Pulmonary artery endothelial cell (primary cell): ENCODE measurements around the gene ACOT7. TPM values are rescaled to one million over a fixed set of nuclear protein-coding genes. Genes with fewer than 3 reads are reported as not detected.

Source experiments
- DNase-seq: peaks from one replicate; pipeline ENCODE4 v3.0.0-alpha.2; 2011; ENCODE audit warnings: low read depth, low spot score
- total RNA-seq: library from RNA; depleted of rRNA; stranded (reverse); fragments of >200 nt; gene quantifications from 2 replicates; pipeline ENCODE4 v1.2.3, GENCODE V29; 2014

Gene ACOT7
- total RNA-seq, 1 donor from 2014 or later: 69.0 TPM

DNA sequence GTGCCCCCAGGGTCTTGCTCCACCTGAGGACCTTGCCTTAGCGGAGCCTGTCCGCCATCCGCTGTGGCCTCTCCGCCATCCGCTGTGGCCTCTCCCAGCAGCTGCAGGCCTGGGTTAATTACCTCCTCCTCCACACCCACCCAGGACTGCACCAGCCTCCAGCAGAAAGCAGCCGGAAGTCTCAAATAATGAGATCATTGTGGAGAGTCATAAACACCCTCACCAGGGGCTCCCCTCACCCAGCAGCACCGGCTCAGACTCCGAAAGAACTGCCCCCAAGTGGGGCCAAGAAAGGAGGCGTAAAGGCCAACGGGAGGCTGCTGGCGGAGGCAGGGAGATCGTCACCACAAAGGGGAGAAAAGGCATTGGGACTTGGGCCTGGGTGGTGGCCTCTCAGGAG lies 122.0 kb downstream of the ACOT7 start:
- no peak for DNase-seq

DNA sequence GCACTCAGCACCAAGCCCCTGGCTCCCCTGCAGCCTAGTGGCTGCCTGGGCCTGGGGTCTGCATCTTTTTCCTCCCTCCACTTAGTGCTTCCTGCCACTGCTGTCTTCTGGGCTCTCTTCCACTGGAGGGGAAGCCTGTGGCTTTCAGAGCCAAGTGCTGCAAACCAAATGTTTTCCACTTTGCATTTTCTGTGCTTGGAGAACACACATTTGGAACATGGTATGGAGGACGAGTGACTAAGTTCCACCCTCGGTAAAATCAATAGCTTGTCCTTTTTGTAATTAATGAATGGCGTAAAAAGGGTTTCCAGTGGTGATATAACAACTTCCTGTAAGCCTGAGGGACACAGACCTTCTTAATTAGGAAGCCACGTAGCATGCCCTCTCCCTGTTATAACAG lies 122.6 kb downstream of the ACOT7 start:
- DNase-seq: no peak

DNA sequence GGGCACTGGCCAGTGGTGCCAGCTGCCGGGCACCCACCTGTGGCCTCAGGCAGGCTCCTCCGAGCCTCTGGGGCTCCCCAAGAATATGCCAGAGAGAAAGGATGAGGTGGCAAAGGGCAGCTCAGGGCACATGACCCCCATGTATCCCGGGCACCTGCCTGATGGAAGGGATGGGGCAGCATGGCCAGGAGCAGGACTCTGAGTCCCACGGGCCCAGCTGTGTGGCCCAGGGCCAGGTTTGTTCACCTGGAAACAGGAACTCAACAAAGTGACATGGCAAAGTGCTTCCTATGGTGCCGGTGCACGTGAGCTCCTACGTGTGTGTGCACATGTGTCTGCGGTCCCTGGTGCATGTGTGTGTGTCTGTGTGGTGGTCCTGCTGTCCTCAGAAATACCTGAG lies 123.2 kb downstream of the ACOT7 start:
- DNase-seq: no peak

DNA sequence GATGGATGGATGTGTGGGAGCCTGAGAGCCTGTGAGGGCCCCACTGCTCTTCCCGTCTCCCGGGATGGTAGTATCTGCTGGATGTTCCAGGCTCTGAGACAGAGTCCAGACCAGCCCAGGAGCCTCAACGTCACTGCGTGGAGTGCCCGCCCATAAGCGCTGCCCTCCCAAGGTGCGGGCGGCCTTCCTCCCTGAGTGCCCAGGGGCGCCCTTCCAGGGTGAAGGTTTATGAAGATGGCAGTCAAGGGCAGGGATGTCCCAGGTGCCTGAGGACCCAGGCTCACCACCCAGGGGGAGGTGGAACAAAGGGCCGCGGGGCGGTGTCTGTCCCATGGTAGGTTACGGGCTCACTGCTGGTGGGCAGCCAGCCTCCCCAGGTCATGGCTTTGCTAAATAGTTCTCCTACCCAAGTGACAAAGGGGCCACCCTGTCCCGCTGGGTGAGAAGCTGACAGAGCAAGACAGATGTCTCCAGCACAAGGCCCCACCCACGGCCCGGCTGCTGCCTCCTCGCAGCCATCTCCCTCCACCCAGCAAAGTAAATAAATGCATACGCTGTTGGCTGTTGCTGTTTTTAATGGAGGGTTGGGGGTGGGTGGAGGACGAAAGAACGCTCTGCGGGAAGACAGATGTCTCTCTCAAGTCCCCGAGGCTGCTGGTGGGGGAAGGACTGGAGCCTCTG lies 123.7 kb downstream of the ACOT7 start:
- no peak for DNase-seq

DNA sequence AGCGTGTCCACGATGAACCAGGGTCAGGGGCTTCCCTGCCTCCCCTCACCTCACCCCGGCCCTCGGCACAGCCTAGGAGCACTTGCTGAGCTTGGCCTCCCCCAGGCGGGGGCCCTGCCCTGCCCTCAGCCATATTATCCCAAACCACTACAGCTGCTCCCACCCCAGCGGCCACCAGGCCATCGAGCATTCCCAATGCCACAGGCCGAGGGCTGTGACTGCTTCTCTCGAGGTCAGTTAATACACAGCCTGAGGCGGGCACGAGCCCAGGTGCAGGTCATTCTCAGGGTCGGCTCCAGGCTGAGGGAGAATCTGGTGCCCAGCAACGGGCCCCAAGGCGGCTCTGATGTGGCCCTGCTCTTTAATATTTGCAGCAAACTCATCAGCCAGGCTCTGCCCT lies 124.3 kb downstream of the ACOT7 start:
- no peak for DNase-seq

DNA sequence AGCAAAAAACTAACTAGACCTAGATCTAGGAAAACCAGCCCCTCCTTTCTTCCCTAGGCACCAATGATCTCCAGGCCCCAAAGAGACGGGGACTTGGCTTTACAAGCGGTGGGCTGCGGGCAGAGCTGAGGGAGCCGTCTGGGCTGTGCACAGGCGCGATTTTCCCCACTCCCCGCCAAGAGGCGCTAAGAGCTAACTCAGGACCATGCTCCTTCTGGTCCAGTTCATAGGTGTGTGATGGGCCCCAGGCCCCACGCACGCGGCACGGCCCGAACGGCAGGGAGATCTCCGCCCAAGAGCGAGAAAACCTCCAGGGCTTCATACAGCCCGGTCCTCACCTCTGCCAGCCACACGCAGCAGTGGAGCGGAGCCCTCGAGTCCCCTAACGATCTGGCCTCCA lies 125.2 kb downstream of the ACOT7 start:
- DNase-seq: no peak

DNA sequence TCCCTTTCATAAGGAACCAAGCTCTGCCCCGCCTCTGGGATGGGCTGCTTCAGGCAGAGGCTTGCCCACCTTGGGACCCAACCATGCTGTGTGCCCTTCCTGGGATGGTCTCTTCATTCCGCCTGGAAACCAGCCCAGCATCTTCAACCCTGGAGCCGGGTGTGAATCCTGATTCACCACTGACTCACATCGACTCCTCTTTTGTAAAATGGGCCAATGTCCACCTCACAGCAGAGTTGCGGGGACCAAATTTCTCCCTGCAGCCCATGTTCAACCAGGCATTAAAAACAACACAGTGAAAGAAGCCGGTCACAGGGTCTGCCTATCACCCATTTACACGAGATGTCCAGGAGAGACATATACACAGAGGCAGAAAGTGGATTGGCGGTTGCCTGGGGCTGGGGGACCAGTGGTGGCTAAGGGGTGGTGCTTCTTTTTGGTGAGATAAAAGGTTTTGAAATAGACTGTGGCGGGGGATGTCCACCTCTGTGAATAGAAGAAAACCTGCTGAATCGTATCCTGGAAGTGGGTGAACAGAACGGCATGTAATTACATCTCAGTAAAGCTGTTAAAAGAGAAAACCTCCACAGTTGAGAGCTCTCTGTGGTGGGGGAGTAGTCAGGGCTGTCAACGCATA lies 125.8 kb downstream of the ACOT7 start:
- no peak for DNase-seq

DNA sequence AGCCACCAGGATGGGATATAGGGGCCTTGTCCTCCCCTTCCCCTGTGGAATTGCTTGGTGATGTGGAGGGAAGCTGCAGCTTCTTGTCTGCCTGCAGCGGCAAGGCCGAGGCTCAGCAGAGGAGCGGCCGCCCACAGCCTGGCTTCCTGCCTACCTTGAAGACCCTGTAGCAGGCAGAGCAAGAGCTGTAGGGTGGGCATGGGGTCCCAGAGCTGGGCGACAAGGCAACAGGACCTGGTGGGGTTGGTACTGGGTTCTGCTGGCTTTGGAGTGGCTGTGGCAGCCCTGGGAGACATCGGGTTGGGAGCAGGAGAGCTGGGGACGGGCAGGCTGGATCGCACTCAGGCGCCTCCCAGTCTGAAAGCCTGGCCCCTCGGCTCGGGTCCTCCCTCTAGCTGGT lies 126.9 kb downstream of the ACOT7 start:
- no peak for DNase-seq

DNA sequence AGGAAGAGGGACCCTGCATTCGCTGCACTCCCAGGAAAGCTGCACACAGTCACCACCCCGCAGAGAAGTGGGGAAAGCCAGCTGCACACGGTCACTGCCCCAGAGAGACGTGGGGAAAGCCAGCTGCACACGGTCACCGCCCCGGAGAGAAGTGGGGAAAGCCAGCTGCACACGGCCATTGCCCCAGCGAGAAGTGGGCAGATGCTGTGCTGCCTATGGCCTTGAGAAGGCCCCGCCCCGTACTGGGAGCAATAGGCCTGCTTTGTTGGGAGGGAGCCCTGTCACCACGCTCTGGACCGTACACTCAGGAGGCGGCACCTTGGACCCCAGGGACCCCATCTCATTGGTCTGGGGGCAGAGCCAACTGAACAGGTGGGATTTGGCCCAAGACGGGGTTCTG lies 128.4 kb downstream of the ACOT7 start:
- DNase-seq: no peak

DNA sequence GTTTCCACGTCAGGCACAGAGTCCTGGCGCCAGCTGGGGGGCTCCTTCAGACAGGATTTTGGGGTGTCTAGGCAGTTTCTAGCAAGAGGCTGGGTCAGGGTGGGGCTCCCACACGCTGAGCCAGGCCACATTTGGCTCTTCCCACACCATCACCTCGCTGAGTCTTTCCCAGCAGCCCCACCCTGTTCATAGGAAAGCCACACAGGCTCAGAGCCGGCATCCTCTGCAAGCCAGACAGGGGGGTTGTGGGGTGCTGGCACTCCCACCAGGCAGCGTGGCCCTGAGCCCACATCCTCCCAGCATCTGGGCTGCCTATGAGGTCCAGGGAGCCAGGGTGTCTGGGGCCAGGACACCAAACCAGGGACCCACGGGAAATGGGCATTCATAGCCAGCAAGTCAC lies 129.9 kb downstream of the ACOT7 start:
- no peak for DNase-seq

DNA sequence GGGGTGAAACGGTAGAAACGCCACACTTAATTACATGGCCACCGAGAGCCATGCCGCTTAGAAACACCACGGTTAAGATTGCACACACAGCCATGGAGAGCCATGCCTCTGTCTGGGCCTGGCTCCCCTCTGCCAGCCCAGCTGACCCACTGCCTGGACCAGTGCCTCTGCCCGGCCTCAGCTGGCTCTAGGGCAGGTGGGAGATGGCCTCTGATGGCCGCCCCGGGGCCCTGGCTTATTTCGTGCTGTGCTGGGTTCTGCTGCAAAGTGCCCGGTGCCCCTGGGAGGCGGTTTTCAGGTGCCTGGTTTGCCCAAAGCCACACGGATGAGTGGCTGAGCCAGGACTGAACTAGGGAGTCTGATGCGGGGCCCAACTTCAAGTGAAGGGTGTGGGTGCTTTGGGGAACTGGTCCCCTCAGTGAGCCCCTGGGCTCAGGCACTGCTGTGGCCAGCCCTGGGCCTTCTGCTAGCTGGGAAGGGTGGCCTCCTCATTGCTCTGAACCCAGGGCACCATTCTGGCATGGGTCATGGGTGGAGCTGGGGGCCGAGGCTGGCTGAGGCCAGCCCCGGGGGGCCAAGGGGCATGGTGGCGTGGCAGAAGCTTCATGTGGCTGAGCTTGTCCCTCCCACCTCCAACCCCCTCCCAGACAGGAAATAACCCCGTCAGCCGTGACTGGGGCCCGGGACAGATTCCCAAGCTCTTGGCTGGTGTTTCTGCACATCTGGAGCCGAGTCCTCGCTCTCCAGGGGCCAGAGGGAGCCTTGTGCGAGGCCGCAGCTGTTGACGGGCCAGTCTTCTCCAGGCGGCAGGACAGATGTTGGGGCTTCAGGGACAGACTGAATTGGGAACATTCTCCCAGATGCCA lies 130.8 kb downstream of the ACOT7 start:
- no peak for DNase-seq

DNA sequence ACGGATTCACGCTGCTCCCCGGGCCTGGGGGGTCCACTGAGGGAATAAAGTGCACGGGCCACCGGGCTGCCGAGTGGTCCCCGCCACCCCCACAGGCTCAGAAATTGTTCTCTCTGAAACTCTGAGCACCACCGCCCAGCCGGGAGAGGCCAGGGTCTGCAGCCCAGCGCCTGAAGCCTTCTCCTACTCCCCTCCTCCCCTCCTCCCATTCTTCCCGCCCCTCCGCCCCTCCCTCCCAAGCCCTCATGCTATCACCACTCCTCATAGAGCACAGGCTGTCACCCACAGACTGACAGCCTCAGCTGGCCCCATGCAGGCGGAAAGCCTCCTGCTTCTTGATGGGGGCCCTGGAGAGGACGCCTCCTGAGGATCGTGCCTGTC lies 132.0 kb downstream of the ACOT7 start:
- DNase-seq: no peak

DNA sequence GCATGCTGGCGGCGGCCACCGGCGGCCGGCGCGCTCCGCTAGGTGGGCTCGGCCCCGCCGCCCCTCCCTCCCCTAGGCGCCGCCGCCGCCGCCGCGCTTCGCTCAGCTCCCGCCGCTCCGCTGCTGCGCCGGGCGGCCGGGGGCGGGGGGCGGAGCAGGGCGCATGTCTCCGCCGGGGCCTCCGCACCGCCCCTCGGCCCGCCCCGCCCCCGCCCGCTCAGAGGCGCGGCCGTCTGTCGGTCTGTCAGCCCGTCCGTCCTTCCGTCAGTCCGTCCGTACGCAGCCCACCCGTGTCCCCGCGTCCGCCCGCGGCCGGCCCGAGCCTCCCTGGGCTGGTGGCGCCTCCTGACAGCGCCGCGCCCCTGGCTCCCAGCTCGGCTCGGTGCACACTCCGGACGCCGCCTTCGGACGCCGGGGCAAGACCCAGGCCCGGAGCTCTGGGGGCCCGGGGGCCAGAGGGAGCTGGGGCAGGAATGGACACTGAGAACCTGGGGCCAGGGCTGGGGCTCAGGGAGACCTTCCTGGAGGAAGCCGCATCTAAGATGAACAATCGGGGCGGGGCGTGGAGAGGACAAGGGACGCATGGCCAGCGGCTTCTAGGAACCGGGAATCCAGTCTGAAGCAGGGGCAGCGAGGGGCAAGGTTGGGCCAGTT lies 132.5 kb downstream of the ACOT7 start, which contains the start of gene GPR153:
Gene GPR153, minus strand, starts transcription at position 138 of the 654 bp plus-strand sequence. CDS start 6,193 bp downstream, outside the sequence.
- DNase-seq: no peak

DNA sequence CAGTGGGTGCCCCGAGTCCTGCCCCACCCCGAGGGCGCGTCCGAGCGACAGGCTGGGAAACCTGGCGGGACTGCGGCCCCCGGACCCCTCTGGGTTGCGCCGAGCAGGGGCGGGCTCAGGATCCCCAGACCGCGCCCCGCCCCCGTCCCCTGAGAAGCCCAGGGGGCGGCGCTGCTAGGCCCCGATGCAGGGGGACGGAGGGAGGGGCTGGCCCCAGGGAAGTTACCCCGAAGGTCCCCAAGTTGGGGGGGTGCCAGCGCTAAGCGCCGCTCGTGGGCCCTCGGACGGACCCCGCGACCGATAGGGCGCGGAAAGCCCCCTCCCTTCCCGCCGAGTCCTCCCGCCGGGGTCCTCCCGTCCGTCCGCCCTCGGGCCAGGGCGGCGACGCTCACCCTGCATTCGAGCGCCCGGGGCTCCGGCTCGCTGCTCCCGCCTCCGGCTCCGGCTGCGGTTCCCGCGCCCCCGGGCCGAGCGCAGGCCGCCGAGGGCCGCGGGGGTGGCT lies 133.1 kb downstream of the ACOT7 start:
- DNase-seq: no peak

DNA sequence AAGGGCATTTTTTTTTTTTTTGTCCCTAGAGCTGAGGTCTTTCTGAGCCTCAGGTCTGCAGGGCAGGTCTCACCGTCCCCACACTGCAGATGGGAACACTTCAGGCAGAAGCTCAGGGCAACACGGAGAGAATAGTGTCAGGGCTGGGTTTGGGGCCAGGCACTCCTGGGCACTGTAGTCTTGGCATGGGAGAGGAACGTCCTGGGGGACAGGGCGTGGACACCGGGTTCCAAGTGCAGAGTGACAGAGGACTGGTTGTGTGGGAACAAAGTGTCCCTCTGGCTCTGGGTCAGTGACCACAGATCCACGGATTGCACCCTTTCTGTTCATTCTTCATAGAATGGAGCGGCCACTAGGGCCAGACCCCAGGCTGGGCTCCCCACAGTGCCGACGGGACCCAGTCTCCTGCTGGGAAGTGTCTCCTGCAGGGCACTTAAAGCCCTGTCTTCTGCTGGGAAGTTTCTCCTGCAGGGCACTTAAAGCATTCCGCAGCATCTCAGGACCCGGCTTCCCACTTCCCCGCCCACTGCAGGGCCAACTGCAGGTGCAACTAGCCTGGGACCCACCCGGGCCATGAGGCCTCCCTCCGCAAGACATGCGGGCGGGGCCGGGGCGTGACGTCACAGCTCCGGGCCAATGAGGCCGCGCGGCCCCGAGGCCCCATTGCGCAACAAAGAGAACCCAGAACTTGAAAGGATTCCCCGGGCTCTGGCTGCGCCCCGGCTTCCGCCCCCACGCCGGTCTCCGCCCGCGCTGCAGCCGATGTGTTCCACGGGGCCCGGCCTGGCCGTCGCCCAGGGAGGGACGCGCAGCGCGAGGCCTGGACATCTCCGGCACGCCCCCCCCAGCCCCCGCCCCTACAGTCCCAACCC lies 133.8 kb downstream of the ACOT7 start:
- no peak for DNase-seq

DNA sequence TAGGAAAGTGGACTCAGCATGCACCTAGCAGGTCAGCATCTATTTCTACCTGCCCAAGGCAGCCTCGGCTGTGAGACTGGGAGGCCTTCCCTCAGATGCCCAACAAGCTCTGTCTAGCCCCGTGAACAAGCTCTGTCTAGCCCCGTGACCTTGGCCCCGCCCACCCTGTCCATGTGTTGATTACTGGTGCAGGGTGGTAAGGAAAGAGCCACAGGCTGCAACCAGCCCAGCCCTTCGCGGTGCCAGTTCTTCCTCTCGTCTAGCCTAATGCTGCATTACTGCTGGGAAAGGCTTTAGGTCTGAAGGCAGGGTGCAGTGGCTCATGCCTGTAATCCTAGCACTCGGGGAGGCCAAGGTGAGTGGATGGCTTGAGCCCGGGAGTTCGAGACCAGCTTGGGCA lies 134.9 kb downstream of the ACOT7 start:
- DNase-seq: no peak

DNA sequence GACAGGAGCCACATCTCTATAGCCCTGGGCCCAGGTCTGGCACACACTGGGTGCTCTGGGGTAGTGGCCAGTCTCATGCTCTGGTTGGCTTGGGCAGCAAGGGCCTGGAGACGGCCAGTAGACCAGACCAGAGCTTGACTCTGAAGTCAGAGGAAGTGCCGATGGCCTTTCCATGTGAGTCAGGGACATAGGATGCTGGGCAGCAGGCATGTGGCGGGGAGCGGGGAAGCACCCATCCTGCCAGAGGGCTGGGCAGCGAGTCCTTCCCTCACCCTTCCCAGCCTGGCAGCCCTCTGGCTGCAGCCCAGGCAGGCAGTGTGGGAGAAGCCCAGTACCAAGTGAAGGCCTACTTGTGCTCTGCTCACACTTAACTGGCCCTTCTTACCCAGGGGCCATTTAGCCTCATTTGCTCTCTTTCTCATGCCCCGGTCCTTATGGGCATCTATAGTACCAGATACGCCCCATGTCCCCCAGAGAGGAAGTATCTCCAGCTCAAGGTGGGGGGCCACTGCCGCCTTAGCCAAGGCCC lies 136.0 kb downstream of the ACOT7 start:
- DNase-seq: no peak

DNA sequence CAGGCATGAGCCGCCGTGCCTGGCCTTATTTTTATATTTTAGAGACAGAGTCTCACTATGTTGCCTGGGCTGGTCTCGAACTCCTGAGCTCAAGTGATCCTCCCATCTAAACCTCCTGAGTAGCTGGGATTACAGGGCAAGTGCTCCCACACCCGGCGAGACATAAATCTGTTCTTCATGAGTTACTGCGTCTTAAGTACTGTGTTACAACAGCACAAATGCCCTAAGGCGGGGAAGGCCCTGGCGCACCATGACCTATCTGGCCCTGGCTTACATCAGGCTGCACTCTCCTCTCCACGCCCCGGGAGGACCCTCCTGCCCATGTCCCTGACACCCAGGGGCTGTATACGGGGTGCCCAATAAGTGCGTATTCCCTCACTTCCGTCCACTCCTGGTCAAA lies 136.9 kb downstream of the ACOT7 start:
- DNase-seq: no peak

DNA sequence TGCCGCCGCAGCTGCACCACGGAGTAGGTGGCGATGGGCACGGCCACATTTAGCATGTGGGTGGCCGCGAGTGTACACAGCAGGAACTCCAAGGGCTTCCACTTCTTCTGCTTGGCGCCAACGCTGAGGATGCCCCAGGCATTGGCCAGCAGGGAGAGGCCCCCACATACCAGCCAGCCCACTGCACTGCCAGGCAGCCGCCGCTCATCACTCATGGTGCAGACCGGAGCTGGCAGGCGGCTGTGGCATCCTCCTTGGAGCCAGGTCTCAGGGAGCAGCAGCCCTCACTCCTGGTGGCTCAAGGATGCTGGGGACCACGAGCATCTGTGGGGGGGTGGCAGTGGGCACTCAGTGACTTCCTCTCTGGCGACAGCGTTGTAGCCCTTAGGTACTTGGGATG lies 138.9 kb downstream of the ACOT7 start:
- DNase-seq: no peak

DNA sequence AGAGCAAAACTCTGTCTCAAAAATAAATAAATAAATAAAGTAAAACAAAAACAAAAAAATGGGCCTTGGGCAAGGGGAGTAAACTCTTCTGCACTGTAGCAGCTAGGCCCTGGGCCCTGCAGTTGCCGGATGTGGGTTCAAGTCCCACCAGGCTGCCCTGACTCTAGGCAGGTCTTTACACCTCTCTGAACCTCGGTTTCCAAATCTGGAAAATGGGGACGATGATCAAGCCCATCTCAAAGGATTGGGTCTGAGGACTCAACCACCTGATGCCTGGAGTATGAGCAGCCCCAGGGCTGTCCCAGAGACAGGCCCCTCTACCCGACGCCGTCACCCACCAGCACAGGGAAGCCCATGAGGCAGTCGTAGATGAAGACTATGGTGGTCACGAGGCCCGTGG lies 140.2 kb downstream of the ACOT7 start:
- no peak for DNase-seq

DNA sequence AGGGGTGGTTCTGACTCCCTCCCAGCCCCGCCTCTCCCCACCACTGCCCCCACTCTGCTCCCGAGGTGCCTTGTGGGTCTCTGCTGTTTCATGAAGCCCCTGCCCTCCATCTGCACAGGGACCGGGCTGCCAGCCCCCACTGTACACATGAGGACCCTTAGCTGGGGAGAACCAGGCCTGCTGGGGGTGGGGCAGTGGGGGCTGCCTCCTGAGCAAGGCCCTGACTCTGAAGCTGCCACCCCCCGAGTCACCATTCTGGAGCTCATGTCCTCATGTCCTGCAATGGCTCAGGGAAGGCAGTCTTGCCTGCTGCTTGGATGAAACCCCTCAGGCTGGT lies 141.2 kb downstream of the ACOT7 start:
- no peak for DNase-seq
